ENCODE measurements around the gene CHAT.

The CHAT gene

GRCh38 chr10:49711481-49711880, 97.6 kb downstream of the CHAT start:
- ChIA-PET POLR2A (no interaction called here), CTCF (interaction anchor here (0.6 kb wide), 1 partner anchor 118 kb away, joined by 5 read pairs; no protein-coding TSS in a partner anchor)
- Histone ChIP-seq H3K27ac (ENCODE audit: extremely low read depth, low read depth, low read length) (no peak overlapping the region), H3K9me3 (ENCODE audit: control insufficient read depth, insufficient read depth, low read depth, low read length) (no peaks in the 10 kb centered on the region), H3K4me3 (ENCODE audit: low read depth, low read length) (no peak overlapping the region), H3K36me3 (ENCODE audit: control insufficient read depth in 2 of 2, insufficient read depth in 1 of 2, low read length in 2 of 2) (no peaks in the 10 kb centered on the region), H3K4me1 (ENCODE audit: control insufficient read depth, insufficient read depth, low read length) (no peaks in the 10 kb centered on the region)
- TF ChIP-seq ZNF623 (tag by site-specific recombination; IDR thresholded peaks at IDR 0.05), result no peak
- no peak for TF ChIP-seq ZNF529 (tag by site-specific recombination; IDR thresholded peaks at IDR 0.05; ENCODE audit: insufficient replicate concordance)
- TF ChIP-seq ZNF398 (tag by site-specific recombination; IDR thresholded peaks at IDR 0.05), result no peak
- TF ChIP-seq ZNF324 (tag by site-specific recombination; IDR thresholded peaks at IDR 0.05), result no peak
- TF ChIP-seq ZNF544 (tag by site-specific recombination; IDR thresholded peaks at IDR 0.05), result no peak
- TF ChIP-seq ZNF704 (tag by site-specific recombination; IDR thresholded peaks at IDR 0.05), result no peak
- no peak for TF ChIP-seq GLIS1 (tag by site-specific recombination; IDR thresholded peaks at IDR 0.05)
- no peak for TF ChIP-seq ZNF394 (tag by site-specific recombination; IDR thresholded peaks at IDR 0.05; ENCODE audit: borderline replicate concordance)
- TF ChIP-seq ZFP41 (tag by site-specific recombination; IDR thresholded peaks at IDR 0.05; ENCODE audit: borderline replicate concordance), result no peak
- TF ChIP-seq ZEB2 (tag by site-specific recombination; IDR thresholded peaks at IDR 0.05), result no peak
- no peak for TF ChIP-seq ZNF629 (tag by site-specific recombination; IDR thresholded peaks at IDR 0.05)
- TF ChIP-seq ZFP3 (tag by site-specific recombination; IDR thresholded peaks at IDR 0.05; ENCODE audit: low read depth), result no peak

- no peak for TF ChIP-seq INSM2 (tag by site-specific recombination; IDR thresholded peaks at IDR 0.05)
- TF ChIP-seq ZNF560 (tag by site-specific recombination; IDR thresholded peaks at IDR 0.05; ENCODE audit: borderline replicate concordance), result no peak
- TF ChIP-seq ZNF202 (tag by site-specific recombination; IDR thresholded peaks at IDR 0.05; ENCODE audit: borderline replicate concordance), result no peak
- TF ChIP-seq TRIM28 (IDR thresholded peaks at IDR 0.05; ENCODE audit: borderline replicate concordance, low read length), result no peak
- TF ChIP-seq SP2 (tag by site-specific recombination; IDR thresholded peaks at IDR 0.05), result no peak
- TF ChIP-seq ZBTB7A (tag by site-specific recombination; IDR thresholded peaks at IDR 0.05; ENCODE audit: low read depth), result no peak
- no peak for TF ChIP-seq ZNF169 (tag by site-specific recombination; IDR thresholded peaks at IDR 0.05)
- no peaks in the 10 kb centered on the region for H3K9me3 ChIP-seq (ENCODE audit: control insufficient read depth, insufficient read depth, low read depth, low read length)
- H3K4me3 ChIP-seq (ENCODE audit: low read depth, low read length), result no peak overlapping the region
- H3K27ac ChIP-seq (ENCODE audit: extremely low read depth, low read depth, low read length), result no peak overlapping the region
- no peaks in the 10 kb centered on the region for H3K4me1 ChIP-seq (ENCODE audit: control insufficient read depth, insufficient read depth, low read length)
- no peaks in the 10 kb centered on the region for H3K36me3 ChIP-seq (ENCODE audit: control insufficient read depth in 2 of 2, insufficient read depth in 1 of 2, low read length in 2 of 2)
- ChIA-PET CTCF (no interaction called here), POLR2A (no interaction called here)
These were observed 99.4 kb downstream of the CHAT start for GRCh38 chr10:49713266-49713665.
